Ectodermal cell (in vitro differentiated cells): ENCODE measurements around the gene WBP2NL. TPM values are rescaled to one million over a fixed set of nuclear protein-coding genes. Genes with fewer than 3 reads are reported as not detected.
A peak's percentile ranks its signal among the peaks of the same experiment; 100 is the strongest.
"Not testable (repeated sequence)": the region's sequence is repeated elsewhere in the genome, so short reads cannot be mapped to it uniquely, and the experiment has no call there.

Experiments used
- H3K27ac ChIP-seq: 2 replicates; pipeline ENCODE4 v1.7.0; 2013; ENCODE audit warnings: mild to moderate bottlenecking, low read depth, low read length; ENCODE audit not compliant: insufficient read depth, poor library complexity, severe bottlenecking
- H3K27me3 ChIP-seq: 2 replicates; pipeline ENCODE4 v1.7.0; 2013; ENCODE audit warnings: mild to moderate bottlenecking, low read length; ENCODE audit not compliant: insufficient read depth, control insufficient read depth, poor library complexity, severe bottlenecking
- H3K36me3 ChIP-seq: one replicate; pipeline ENCODE4 v1.7.0; 2013; ENCODE audit warnings: low read length; ENCODE audit not compliant: control insufficient read depth, insufficient read depth
- H3K4me1 ChIP-seq: one replicate; pipeline ENCODE4 v1.7.0; 2013; ENCODE audit warnings: low read length; ENCODE audit not compliant: control insufficient read depth, insufficient read depth
- H3K4me3 ChIP-seq: 2 replicates; pipeline ENCODE4 v1.7.0; 2013; ENCODE audit warnings: low read depth, low read length, control low read depth; ENCODE audit not compliant: insufficient read depth
- H3K9me3 ChIP-seq: 2 replicates; pipeline ENCODE4 v1.7.0; 2013; ENCODE audit warnings: mild to moderate bottlenecking, low read length, moderate library complexity; ENCODE audit not compliant: control insufficient read depth
- WGBS, 2 experiments: methylation state at CpG; one replicate each; pipeline ENCODE4 v1.1.7; 2013; ENCODE audit warnings: missing lambda C conversion rate in 2 of 2; 5-methylcytosine and 5-hydroxymethylcytosine counted together
- polyA plus RNA-seq, 4 experiments: library from polyadenylated mRNA; stranded (reverse); fragments of 50-300 nt; gene quantifications; one replicate each; pipeline ENCODE4 v1.2.3, GENCODE V29; 2013

WBP2NL gene
- not detected for polyA plus RNA-seq (2013, experiment 1 of 4)
- polyA plus RNA-seq (2013, experiment 2 of 4), result not detected
- not detected for polyA plus RNA-seq (2013, experiment 3 of 4)
- not detected for polyA plus RNA-seq (2013, experiment 4 of 4)

- Histone ChIP-seq H3K9me3 (no peaks in the 10 kb centered on the region), H3K27me3 (no peaks in the 10 kb centered on the region), H3K36me3 (no peaks in the 10 kb centered on the region), H3K4me1 (no peaks in the 10 kb centered on the region), H3K27ac (no peak within 1 kb of the TSS), H3K4me3 (no peak within 1 kb of the TSS)
- 95 to 96% methylated on average over 71 of the region's 71 CpGs for WGBS, 2 experiments
Observed at GRCh38 chr22:41998361-41999261, at the start of gene WBP2NL. Gene WBP2NL (plus strand): TSS chr22:41998788. CDS start chr22:41998819, 31 bp downstream.

GRCh38 chr22:41948928-41949296 lies 49.7 kb upstream of the WBP2NL start:
- WGBS, 2 experiments, result 88 to 89% methylated on average over 8 of the region's 8 CpGs
- not testable (repeated sequence) for H3K36me3 ChIP-seq

GRCh38 chr22:41949297-41949965 lies 49.2 kb upstream of the WBP2NL start:
- Histone ChIP-seq H3K4me3 (no peak overlapping the region), H3K36me3 (peaks cover 6% of the 10 kb centered on the region), H3K27me3 (no peaks in the 10 kb centered on the region), H3K27ac (no peak overlapping the region), H3K4me1 (peaks cover 36% of the 10 kb centered on the region), H3K9me3 (no peaks in the 10 kb centered on the region)
- 93 to 96% methylated on average over 7 of the region's 7 CpGs for WGBS, 2 experiments

More at GRCh38 chr22:41948928-41949296, 49.7 kb upstream of the WBP2NL start:
- H3K27me3 ChIP-seq, H3K27ac ChIP-seq, H3K4me3 ChIP-seq, H3K9me3 ChIP-seq: not testable (repeated sequence)
- peaks cover 36% of the 10 kb centered on the region for H3K4me1 ChIP-seq

- H3K4me1 ChIP-seq, result peaks cover 23% of the 10 kb centered on the region
- WGBS, 2 experiments, result 66 to 67% methylated on average over 16 of the region's 16 CpGs
- H3K36me3 ChIP-seq, result no peaks in the 10 kb centered on the region
- no peak within 1 kb of the TSS for H3K27ac ChIP-seq
- no peak within 1 kb of the TSS for H3K4me3 ChIP-seq
- no peaks in the 10 kb centered on the region for H3K9me3 ChIP-seq
- H3K27me3 ChIP-seq, result no peaks in the 10 kb centered on the region
Observed at GRCh38 chr22:41951898-41952474, 46.6 kb upstream of the WBP2NL start, which contains the start of gene SMIM45. Gene SMIM45 (plus strand): TSS chr22:41952150.

GRCh38 chr22:41952713-41953112 lies 45.9 kb upstream of the WBP2NL start:
- no peaks in the 10 kb centered on the region for H3K27me3 ChIP-seq
- no peak overlapping the region for H3K4me3 ChIP-seq
- no peaks in the 10 kb centered on the region for H3K36me3 ChIP-seq
- no peaks in the 10 kb centered on the region for H3K9me3 ChIP-seq
- H3K27ac ChIP-seq, result no peak overlapping the region
- WGBS, 2 experiments, result 80 to 90% methylated on average over 2 of the region's 2 CpGs
- H3K4me1 ChIP-seq, result peaks cover 20% of the 10 kb centered on the region

- H3K27me3 ChIP-seq, result peaks cover 6% of the 10 kb centered on the region
- H3K27ac ChIP-seq, result no peak overlapping the region
- 52 to 54% methylated on average over 23 of the region's 23 CpGs for WGBS, 2 experiments
- H3K9me3 ChIP-seq, result no peaks in the 10 kb centered on the region
- H3K36me3 ChIP-seq, result no peaks in the 10 kb centered on the region
- peak overlapping the region; percentile 19 for H3K4me3 ChIP-seq
- no peaks in the 10 kb centered on the region for H3K4me1 ChIP-seq
Observed at GRCh38 chr22:41957941-41958556, 40.5 kb upstream of the WBP2NL start.

- Histone ChIP-seq H3K27me3 (no peaks in the 10 kb centered on the region), H3K27ac (no peak overlapping the region), H3K4me1 (peaks cover 8% of the 10 kb centered on the region), H3K4me3 (no peak overlapping the region), H3K9me3 (no peaks in the 10 kb centered on the region), H3K36me3 (no peaks in the 10 kb centered on the region)
- 54 to 56% methylated on average over 9 of the region's 9 CpGs for WGBS, 2 experiments
Observed at GRCh38 chr22:41963453-41964111, 35.0 kb upstream of the WBP2NL start.

- Histone ChIP-seq H3K4me3 (no peak overlapping the region), H3K27ac (no peak overlapping the region), H3K9me3 (no peaks in the 10 kb centered on the region), H3K27me3 (no peaks in the 10 kb centered on the region), H3K36me3 (no peaks in the 10 kb centered on the region), H3K4me1 (peaks cover 13% of the 10 kb centered on the region)
- 66 to 70% methylated on average over 5 of the region's 5 CpGs for WGBS, 2 experiments
Observed at GRCh38 chr22:41964112-41964491, 34.5 kb upstream of the WBP2NL start.

- H3K36me3 ChIP-seq, result no peaks in the 10 kb centered on the region
- WGBS, 2 experiments, result 97 to 98% methylated on average over 2 of the region's 2 CpGs
- H3K4me1 ChIP-seq, result peaks cover 13% of the 10 kb centered on the region
- no peaks in the 10 kb centered on the region for H3K27me3 ChIP-seq
- H3K4me3 ChIP-seq, result no peak overlapping the region
- no peaks in the 10 kb centered on the region for H3K9me3 ChIP-seq
- no peak overlapping the region for H3K27ac ChIP-seq
Observed at GRCh38 chr22:41966225-41966606, 32.4 kb upstream of the WBP2NL start.
